ENCODE data around the gene C4A. TPM values are rescaled to one million over a fixed set of nuclear protein-coding genes. Genes with fewer than 3 reads are reported as not detected.

C4A gene
- total RNA-seq, 1 experiment from 2014 or later, result 2.2 TPM

DNA sequence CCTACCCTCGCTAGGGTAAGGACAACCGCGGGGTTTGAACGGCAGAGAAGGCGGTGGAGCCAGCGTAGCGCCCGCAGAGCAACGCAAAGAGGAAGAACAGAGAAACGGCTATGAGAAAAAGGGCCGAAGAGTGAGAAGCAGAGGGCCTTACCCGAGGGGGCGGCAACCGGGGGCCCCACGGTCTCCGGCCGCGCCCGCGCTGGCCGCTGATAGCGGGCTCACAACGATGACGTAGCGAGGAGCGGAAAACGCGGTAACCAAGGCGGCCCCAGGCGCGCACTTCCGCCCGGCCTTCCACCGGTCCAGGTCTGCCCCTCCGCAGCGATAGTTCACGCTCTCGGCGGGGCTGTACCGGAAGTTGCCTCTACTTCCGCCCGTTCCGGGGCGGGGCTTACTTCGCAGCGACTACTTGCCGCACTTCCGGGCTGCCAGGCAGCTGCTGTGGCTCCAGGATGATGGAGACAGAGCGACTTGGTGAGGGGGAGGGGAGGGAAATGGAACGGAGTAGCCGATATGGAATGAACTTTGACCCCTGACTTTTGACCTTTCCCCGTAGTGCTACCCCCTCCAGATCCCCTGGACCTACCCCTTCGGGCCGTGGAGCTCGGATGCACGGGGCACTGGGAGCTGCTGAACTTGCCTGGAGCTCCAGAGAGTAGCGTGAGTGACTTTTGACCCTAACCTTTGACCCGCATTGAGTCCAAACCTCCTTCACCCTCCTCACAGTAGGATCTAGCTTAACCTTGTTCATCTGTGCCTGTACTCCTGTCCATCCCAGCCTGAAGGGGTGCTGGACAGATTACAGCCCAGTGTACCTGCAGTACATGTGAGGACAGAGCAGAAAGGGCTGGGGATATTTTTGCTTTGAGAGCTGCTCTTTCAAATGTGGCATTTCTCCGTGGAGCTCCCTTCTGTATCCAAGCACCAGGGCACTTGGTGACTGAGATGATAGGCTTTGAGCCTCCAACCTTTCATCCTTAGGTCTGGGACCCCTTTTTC is 22.8 kb upstream of the C4A start, which contains the start of the genes NELFE and SKIC2:
Gene NELFE (minus strand): TSS at position 231 of the 999 bp plus-strand sequence. CDS start 525 bp downstream, outside the sequence.
Gene SKIC2 (plus strand): TSS at position 435 of the 999 bp plus-strand sequence. CDS start 18 bp downstream, at position 453.
- Histone ChIP-seq H3K27me3 (ENCODE audit: low read length) (no peaks in the 10 kb centered on the region), H2AFZ (ENCODE audit: low read length) (peak within 1 kb of the TSS; percentile 90), H3K4me2 (ENCODE audit: low read length) (peak within 1 kb of the TSS; percentile 98), H3K27ac (ENCODE audit: low read length) (peak within 1 kb of the TSS; percentile 31), H4K20me1 (ENCODE audit: low read length) (no peaks in the 10 kb centered on the region), H3K79me2 (ENCODE audit: low read length) (peaks cover 38% of the 10 kb centered on the region), H3K36me3 (ENCODE audit: low read depth, low read length) (peaks cover 42% of the 10 kb centered on the region), H3K9me2 (replicated peaks; ENCODE audit: low read length) (no peaks in the 10 kb centered on the region), H3K9ac (ENCODE audit: low read length) (peak within 1 kb of the TSS; percentile 95), H3F3A (ENCODE audit: low read length, unreplicated experiment) (no peaks in the 10 kb centered on the region), H3K4me1 (ENCODE audit: insufficient read depth, low read length) (peaks cover 19% of the 10 kb centered on the region), H3K4me3 (ENCODE audit: low read length) (peak within 1 kb of the TSS; percentile 96), H3K9me3 (ENCODE audit: low read length) (no peaks in the 10 kb centered on the region)
- ATAC-seq (peak; percentile 100), DNase-seq (peak; percentile 99)
- ChIA-PET POLR2A (ENCODE audit: unreplicated experiment) (interaction anchor here (0.6 kb wide), 1 partner anchor 12 kb away, joined by 3 read pairs; no protein-coding TSS in a partner anchor), CTCF (no interaction called here)
- TSS peak; percentile 76 for BruUV-seq (replicated peaks)
- TF ChIP-seq EZH2 (IDR thresholded peaks at IDR 0.05; ENCODE audit: low read length, unreplicated experiment) (no peak), EZH2phosphoT487 (IDR thresholded peaks at IDR 0.05; ENCODE audit: borderline replicate concordance, low read length) (no peak)
- TF ChIP-seq, protein P1, sequence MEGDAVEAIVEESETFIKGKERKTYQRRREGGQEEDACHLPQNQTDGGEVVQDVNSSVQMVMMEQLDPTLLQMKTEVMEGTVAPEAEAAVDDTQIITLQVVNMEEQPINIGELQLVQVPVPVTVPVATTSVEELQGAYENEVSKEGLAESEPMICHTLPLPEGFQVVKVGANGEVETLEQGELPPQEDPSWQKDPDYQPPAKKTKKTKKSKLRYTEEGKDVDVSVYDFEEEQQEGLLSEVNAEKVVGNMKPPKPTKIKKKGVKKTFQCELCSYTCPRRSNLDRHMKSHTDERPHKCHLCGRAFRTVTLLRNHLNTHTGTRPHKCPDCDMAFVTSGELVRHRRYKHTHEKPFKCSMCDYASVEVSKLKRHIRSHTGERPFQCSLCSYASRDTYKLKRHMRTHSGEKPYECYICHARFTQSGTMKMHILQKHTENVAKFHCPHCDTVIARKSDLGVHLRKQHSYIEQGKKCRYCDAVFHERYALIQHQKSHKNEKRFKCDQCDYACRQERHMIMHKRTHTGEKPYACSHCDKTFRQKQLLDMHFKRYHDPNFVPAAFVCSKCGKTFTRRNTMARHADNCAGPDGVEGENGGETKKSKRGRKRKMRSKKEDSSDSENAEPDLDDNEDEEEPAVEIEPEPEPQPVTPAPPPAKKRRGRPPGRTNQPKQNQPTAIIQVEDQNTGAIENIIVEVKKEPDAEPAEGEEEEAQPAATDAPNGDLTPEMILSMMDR (conservative IDR thresholded peaks at IDR 0.05; ENCODE audit: low read depth, low read length), result no peak
- intact Hi-C loops (cut with micrococcal nuclease), result loop anchor here (2.0 to 5.0 kb wide), 3 partner anchors 48 to 218 kb away; partner anchors contain the start of genes AGPAT1, RNF5 and ZBTB12

- no peaks in the 10 kb centered on the region for H3K9me2 ChIP-seq (replicated peaks; ENCODE audit: low read length)
- no peak overlapping the region for H3K9ac ChIP-seq (ENCODE audit: low read length)
- no peaks in the 10 kb centered on the region for H3K27me3 ChIP-seq (ENCODE audit: low read length)
- no peaks in the 10 kb centered on the region for H4K20me1 ChIP-seq (ENCODE audit: low read length)
- no peaks in the 10 kb centered on the region for H3F3A ChIP-seq (ENCODE audit: low read length, unreplicated experiment)
- ATAC-seq (no peak), DNase-seq (no peak)
- H2AFZ ChIP-seq (ENCODE audit: low read length), result no peak overlapping the region
- TF ChIP-seq EZH2 (IDR thresholded peaks at IDR 0.05; ENCODE audit: low read length, unreplicated experiment) (no peak), EZH2phosphoT487 (IDR thresholded peaks at IDR 0.05; ENCODE audit: borderline replicate concordance, low read length) (no peak)
- TF ChIP-seq, protein P1 (conservative IDR thresholded peaks at IDR 0.05; ENCODE audit: low read depth, low read length), result no peak
- H3K4me2 ChIP-seq (ENCODE audit: low read length), result no peak overlapping the region
- ChIA-PET POLR2A (ENCODE audit: unreplicated experiment) (no interaction called here), CTCF (interaction anchor here (0.6 kb wide), 1 partner anchor 1212 kb away, joined by 3 read pairs; no protein-coding TSS in a partner anchor)
- H3K27ac ChIP-seq (ENCODE audit: low read length), result no peak overlapping the region
- H3K79me2 ChIP-seq (ENCODE audit: low read length), result peaks cover 34% of the 10 kb centered on the region
- H3K36me3 ChIP-seq (ENCODE audit: low read depth, low read length), result peaks cover 39% of the 10 kb centered on the region
- H3K4me3 ChIP-seq (ENCODE audit: low read length), result no peak overlapping the region
- H3K9me3 ChIP-seq (ENCODE audit: low read length), result no peaks in the 10 kb centered on the region
- BruUV-seq (replicated peaks), result no TSS peak
- intact Hi-C loops (cut with micrococcal nuclease), result no loop called here
- H3K4me1 ChIP-seq (ENCODE audit: insufficient read depth, low read length), result peaks cover 19% of the 10 kb centered on the region
These were observed 20.2 kb upstream of the C4A start for GRCh38 chr6:31961616-31962015.
